IMR-90 (cell line): ENCODE measurements around the gene TSTD2. TPM values are rescaled to one million over a fixed set of nuclear protein-coding genes. Genes with fewer than 3 reads are reported as not detected.

Experiments used
- ATAC-seq: fragments of 200-7000 bp; cut with Tn5 transposase; 2 replicates; pipeline ENCODE4 v1.9.1; 2020; ENCODE audit warnings: low read depth, mild to moderate bottlenecking, moderate library complexity
- BruUV-seq: library from RNA; stranded (reverse); fragments of 400-500 nt; replicated peaks from 2 replicates; lab custom pipeline; 2021; lab: Mats Ljungman, UMichigan
- CTCF ChIA-PET: fragments of 300-600 bp; formaldehyde crosslinking; extraction: SDS; loops from one replicate; lab custom pipeline; 2021; ENCODE audit warnings: antibody characterized with exemption; lab: Yijun Ruan, JAX
- POLR2A ChIA-PET: fragments of 300-600 bp; sonication (Branson Sonifier 250); formaldehyde crosslinking; loops from one replicate; lab custom pipeline; 2022; ENCODE audit warnings: antibody characterized with exemption; ENCODE audit not compliant: unreplicated experiment; lab: Charles Lee
- DNase-seq: peaks from one replicate; pipeline ENCODE4 v3.0.0; 2013
- H2AFZ ChIP-seq: replicated peaks from 2 replicates; pipeline ENCODE3; 2013; ENCODE audit warnings: low read length, mild to moderate bottlenecking; ENCODE audit not compliant: poor library complexity
- H2AK5ac ChIP-seq: 2 replicates; pipeline ENCODE4 v1.6.1; 2013; ENCODE audit warnings: low read depth, low read length, inconsistent platforms
- H2AK9ac ChIP-seq: replicated peaks from 2 replicates; pipeline ENCODE3; 2013; ENCODE audit warnings: mild to moderate bottlenecking, low read depth, low read length, moderate library complexity; ENCODE audit not compliant: poor library complexity
- H2BK120ac ChIP-seq: 2 replicates; pipeline ENCODE4 v1.6.1; 2013; ENCODE audit warnings: low read depth, low read length, inconsistent platforms
- H2BK15ac ChIP-seq: 3 replicates; pipeline ENCODE4 v1.6.1; 2013; ENCODE audit warnings: low read depth, low read length, inconsistent platforms
- H2BK20ac ChIP-seq: 2 replicates; pipeline ENCODE4 v1.6.1; 2013; ENCODE audit warnings: low read depth, mild to moderate bottlenecking, inconsistent platforms, low read length, moderate library complexity
- H2BK5ac ChIP-seq: 2 replicates; pipeline ENCODE4 v1.6.1; 2013; ENCODE audit warnings: mild to moderate bottlenecking, low read depth, low read length, inconsistent platforms; ENCODE audit not compliant: poor library complexity, severe bottlenecking
- H3K14ac ChIP-seq: replicated peaks from 2 replicates; pipeline ENCODE4 v1.6.1; 2013; ENCODE audit warnings: low read depth, low read length, inconsistent platforms
- H3K18ac ChIP-seq: 2 replicates; pipeline ENCODE4 v1.6.1; 2013; ENCODE audit warnings: low read depth, low read length, control low read depth
- H3K23ac ChIP-seq: 2 replicates; pipeline ENCODE4 v1.6.1; 2013; ENCODE audit warnings: low read depth, low read length, inconsistent platforms
- H3K27ac ChIP-seq: 2 replicates; pipeline ENCODE4 v1.5.1; 2013; ENCODE audit warnings: mild to moderate bottlenecking, control low read depth, low read length; ENCODE audit not compliant: insufficient read depth
- H3K27me3 ChIP-seq: 2 replicates; pipeline ENCODE4 v1.6.1; 2013; ENCODE audit warnings: low read length; ENCODE audit not compliant: control insufficient read depth, insufficient read depth
- H3K36me3 ChIP-seq: 2 replicates; pipeline ENCODE4 v1.6.1; 2013; ENCODE audit warnings: low read length, mixed read lengths; ENCODE audit not compliant: control insufficient read depth, insufficient read depth
- H3K4ac ChIP-seq: 2 replicates; pipeline ENCODE4 v1.6.1; 2013; ENCODE audit warnings: low read depth, low read length, inconsistent platforms
- H3K4me1 ChIP-seq: 2 replicates; pipeline ENCODE4 v1.6.1; 2013; ENCODE audit warnings: low read length, mixed read lengths; ENCODE audit not compliant: control insufficient read depth, insufficient read depth
- H3K4me2 ChIP-seq: 2 replicates; pipeline ENCODE4 v1.6.1; 2013; ENCODE audit warnings: low read depth, mild to moderate bottlenecking, control low read depth, low read length, moderate library complexity
- H3K4me3 ChIP-seq: 2 replicates; pipeline ENCODE4 v1.5.1; 2013; ENCODE audit warnings: low read depth, mild to moderate bottlenecking, control low read depth, low read length, moderate library complexity; ENCODE audit not compliant: insufficient read depth
- H3K56ac ChIP-seq: 2 replicates; pipeline ENCODE4 v1.6.1; 2013; ENCODE audit warnings: low read length, inconsistent platforms; ENCODE audit not compliant: insufficient read depth; ENCODE audit errors: extremely low read depth
- H3K79me1 ChIP-seq, 2 experiments: 2 replicates each; pipeline ENCODE4 v1.6.1; 2013; ENCODE audit warnings: low read length in 2 of 2, inconsistent platforms in 1 of 2, low read depth in 1 of 2
- H3K9ac ChIP-seq: 2 replicates; pipeline ENCODE4 v1.6.1; 2013; ENCODE audit warnings: low read depth, low read length, control low read depth
- H3K9me1 ChIP-seq: 2 replicates; pipeline ENCODE4 v1.6.1; 2013; ENCODE audit warnings: low read length, inconsistent platforms; ENCODE audit not compliant: insufficient read depth
- H3K9me3 ChIP-seq: 2 replicates; pipeline ENCODE4 v1.6.1; 2013; ENCODE audit warnings: low read length; ENCODE audit not compliant: control insufficient read depth, insufficient read depth
- H4K20me1 ChIP-seq: 2 replicates; pipeline ENCODE4 v1.6.1; 2013; ENCODE audit warnings: low read length, inconsistent platforms; ENCODE audit not compliant: insufficient read depth
- H4K5ac ChIP-seq: 2 replicates; pipeline ENCODE4 v1.6.1; 2013; ENCODE audit warnings: mild to moderate bottlenecking, low read depth, low read length, control low read depth
- H4K8ac ChIP-seq, 2 experiments: 2 replicates each; pipeline ENCODE4 v1.6.1; 2013; ENCODE audit warnings: low read depth in 2 of 2, low read length in 2 of 2, control low read depth in 1 of 2, inconsistent platforms in 1 of 2
- H4K91ac ChIP-seq: 2 replicates; pipeline ENCODE4 v1.6.1; 2013; ENCODE audit warnings: low read depth, low read length, inconsistent platforms; ENCODE audit not compliant: insufficient read depth
- CTCF ChIP-seq: conservative IDR thresholded peaks from 2 replicates; pipeline ENCODE4 v1.5.1; 2012; ENCODE audit warnings: mild to moderate bottlenecking, low read depth, low read length, improper control_type of control experiment
- ELK1 ChIP-seq: fragments of 150-350 bp; IDR thresholded peaks from 2 replicates; pipeline ENCODE4 v1.6.1; 2016; ENCODE audit warnings: low read depth, mild to moderate bottlenecking, low read length, moderate library complexity, borderline replicate concordance
- FOS ChIP-seq: fragments of 150-350 bp; IDR thresholded peaks from 2 replicates; pipeline ENCODE4 v1.6.1; 2016; ENCODE audit warnings: low read depth, low read length
- MAFK ChIP-seq: IDR thresholded peaks from 2 replicates; pipeline ENCODE4 v1.6.1; 2012; ENCODE audit warnings: low read depth, low read length, improper control_type of control experiment
- MAZ ChIP-seq: IDR thresholded peaks from 2 replicates; pipeline ENCODE4 v1.6.1; 2012; ENCODE audit warnings: low read depth, mild to moderate bottlenecking, low read length, improper control_type of control experiment, moderate library complexity, borderline replicate concordance
- NFE2L2 ChIP-seq: fragments of 150-350 bp; IDR thresholded peaks from 2 replicates; pipeline ENCODE4 v1.6.1; 2016; ENCODE audit warnings: low read depth, mild to moderate bottlenecking, low read length
- RAD21 ChIP-seq: IDR thresholded peaks from 2 replicates; pipeline ENCODE4 v1.6.1; 2012; ENCODE audit warnings: low read length, improper control_type of control experiment
- RCOR1 ChIP-seq: IDR thresholded peaks from 2 replicates; pipeline ENCODE4 v1.6.1; 2012; ENCODE audit warnings: mild to moderate bottlenecking, low read length, improper control_type of control experiment; ENCODE audit not compliant: insufficient replicate concordance
- RFX5 ChIP-seq: IDR thresholded peaks from 2 replicates; pipeline ENCODE4 v1.8.0; 2012; ENCODE audit warnings: low read depth, mild to moderate bottlenecking, low read length, moderate library complexity
- SMC3 ChIP-seq: fragments of 150-350 bp; IDR thresholded peaks from 2 replicates; pipeline ENCODE4 v1.6.1; 2016; ENCODE audit warnings: low read depth, mild to moderate bottlenecking, antibody characterized with exemption, low read length, moderate library complexity
- USF2 ChIP-seq: fragments of 150-350 bp; IDR thresholded peaks from 2 replicates; pipeline ENCODE4 v1.6.1; 2017; ENCODE audit warnings: mild to moderate bottlenecking, antibody characterized with exemption, low read length, low read depth
- WGBS, 2 experiments: methylation state at CpG; one replicate each; pipeline versions ENCODE4 v1.1.5 to v1.1.7; 2013; ENCODE audit warnings: missing lambda C conversion rate in 2 of 2; ENCODE audit not compliant: insufficient read length in 1 of 2; ENCODE audit errors: extremely low coverage in 2 of 2; 5-methylcytosine and 5-hydroxymethylcytosine counted together
- dilution Hi-C: fragments of 300-500 bp; cut with HindIII; formaldehyde crosslinking; loops from one replicate; pipeline ENCODE4 v1.14.3; 2018; ENCODE audit warnings: low sequenced_read_pairs; ENCODE audit not compliant: unreplicated experiment
- in situ Hi-C: fragments of 300-500 bp; cut with MboI; formaldehyde crosslinking; loops from 3 replicates; pipeline ENCODE4 v1.14.3; 2019; ENCODE audit warnings: low sequenced_read_pairs, inconsistent platforms, mixed read lengths
- intact Hi-C: fragments of 100-400 bp; cut with micrococcal nuclease; formaldehyde crosslinking; loops from 2 replicates; pipeline ENCODE4 v1.10.0; 2022
- polyA plus RNA-seq, 3 experiments: library from polyadenylated mRNA; depleted of rRNA; stranded (reverse); fragments of >200 nt; gene quantifications; 2 replicates each; pipeline ENCODE4 v1.2.3, GENCODE V29; 2012; ENCODE audit warnings: low replicate concordance in 1 of 3
- total RNA-seq: library from RNA; depleted of rRNA; stranded (reverse); fragments of >200 nt; gene quantifications from 2 replicates; pipeline ENCODE4 v1.2.3, GENCODE V29; 2012

TSTD2 gene
- total and polyA plus RNA-seq, 2 of the 4 experiments (the other 2 are of a cell fraction), result 11.2 to 16.3 TPM

- no peaks in the 10 kb centered on the region for H3K4me1 ChIP-seq
- no peak overlapping the region for H2BK20ac ChIP-seq
- DNase-seq, result no peak
- H3K4me3 ChIP-seq, result no peak overlapping the region
- dilution Hi-C loops, result no loop called here
- no peak overlapping the region for H2BK120ac ChIP-seq
- CTCF ChIA-PET, result no interaction called here
- H3K4ac ChIP-seq, result no peak overlapping the region
- no peaks in the 10 kb centered on the region for H3K79me1 ChIP-seq
- H3K9me1 ChIP-seq, result no peaks in the 10 kb centered on the region
- no peak overlapping the region for H3K56ac ChIP-seq
- no peak overlapping the region for H4K5ac ChIP-seq
- H3K9ac ChIP-seq, result no peak overlapping the region
- no peak overlapping the region for H3K18ac ChIP-seq
- H4K20me1 ChIP-seq, result no peaks in the 10 kb centered on the region
- no peak overlapping the region for H2AK5ac ChIP-seq
- H2AK9ac ChIP-seq, result no peak overlapping the region
- H3K27ac ChIP-seq, result no peak overlapping the region
- H3K14ac ChIP-seq, result no peak overlapping the region
- no peak overlapping the region for H2AFZ ChIP-seq
- H3K9me3 ChIP-seq, result no peaks in the 10 kb centered on the region
- intact Hi-C loops, result no loop called here
- in situ Hi-C loops, result no loop called here
- H3K36me3 ChIP-seq, result peaks cover 4% of the 10 kb centered on the region
- peaks cover 2% of the 10 kb centered on the region; the same call in 1 of the 2 replicates for H3K27me3 ChIP-seq
- no peak for TF ChIP-seq USF2
- no peak for TF ChIP-seq CTCF
- no peak for TF ChIP-seq RFX5
- TF ChIP-seq FOS, result no peak
- TF ChIP-seq MAZ, result no peak
- no peak for TF ChIP-seq RAD21
- TF ChIP-seq MAFK, result no peak
- no peak for TF ChIP-seq ELK1
- no peak for TF ChIP-seq RCOR1
- TF ChIP-seq SMC3, result no peak
- no peak for TF ChIP-seq NFE2L2
- H4K91ac ChIP-seq, result no peak overlapping the region
- no CpG with 5 or more reads among the region's 1 CpG for WGBS, 2 experiments
- no peak overlapping the region for H2BK5ac ChIP-seq
- no peak overlapping the region for H2BK15ac ChIP-seq
- no TSS peak for BruUV-seq
- no peak overlapping the region for H3K4me2 ChIP-seq
- no peak overlapping the region for H3K23ac ChIP-seq
- no peak for ATAC-seq
- POLR2A ChIA-PET, result no interaction called here
- no peak overlapping the region for H4K8ac ChIP-seq
Observed at GRCh38 chr9:97550386-97550785, 82.8 kb downstream of the TSTD2 start.
